Fibroblast of gingiva (primary cell): ENCODE measurements around the gene EPHB1.
"Not testable (repeated sequence)": the region's sequence is repeated elsewhere in the genome, so short reads cannot be mapped to it uniquely, and the experiment has no call there.

Experiments used
- DNase-seq: peaks from one replicate; pipeline ENCODE4 v3.0.0-alpha.2; 2011; ENCODE audit warnings: low read depth

The EPHB1 gene

GRCh38 chr3:135084976-135085375, 289.9 kb downstream of the EPHB1 start:
- no peak for DNase-seq

- DNase-seq, result no peak
Measured at GRCh38 chr3:135085652-135086436, 290.8 kb downstream of the EPHB1 start.

- no peak for DNase-seq
Measured at GRCh38 chr3:135087782-135088181, 292.7 kb downstream of the EPHB1 start.

GRCh38 chr3:135089451-135089850, 294.4 kb downstream of the EPHB1 start:
- DNase-seq, result no peak

- DNase-seq, result no peak
Measured at GRCh38 chr3:135090020-135090717, 295.1 kb downstream of the EPHB1 start.

GRCh38 chr3:135091946-135092345, 296.9 kb downstream of the EPHB1 start:
- no peak for DNase-seq

GRCh38 chr3:135093121-135093520, 298.1 kb downstream of the EPHB1 start:
- DNase-seq, result no peak

- DNase-seq, result no peak
Measured at GRCh38 chr3:135097276-135097946, 302.4 kb downstream of the EPHB1 start.

GRCh38 chr3:135099734-135100355, 304.8 kb downstream of the EPHB1 start:
- no peak for DNase-seq

- DNase-seq, result no peak
Measured at GRCh38 chr3:135100366-135100765, 305.3 kb downstream of the EPHB1 start.

GRCh38 chr3:135103917-135104316, 308.9 kb downstream of the EPHB1 start:
- no peak for DNase-seq

GRCh38 chr3:135106445-135106844, 311.4 kb downstream of the EPHB1 start:
- no peak for DNase-seq

GRCh38 chr3:135107043-135107442, 312.0 kb downstream of the EPHB1 start:
- DNase-seq, result no peak

- no peak for DNase-seq
Measured at GRCh38 chr3:135109681-135110080, 314.6 kb downstream of the EPHB1 start.

GRCh38 chr3:135114551-135114950, 319.5 kb downstream of the EPHB1 start:
- DNase-seq, result not testable (repeated sequence)

- no peak for DNase-seq
Measured at GRCh38 chr3:135117977-135118376, 322.9 kb downstream of the EPHB1 start.

GRCh38 chr3:135118792-135119191, 323.7 kb downstream of the EPHB1 start:
- DNase-seq, result no peak

- no peak for DNase-seq
Measured at GRCh38 chr3:135125171-135125801, 330.2 kb downstream of the EPHB1 start.

- DNase-seq, result no peak
Measured at GRCh38 chr3:135127946-135128470, 332.9 kb downstream of the EPHB1 start.

GRCh38 chr3:135128818-135129217, 333.8 kb downstream of the EPHB1 start:
- no peak for DNase-seq

GRCh38 chr3:135131290-135131689, 336.2 kb downstream of the EPHB1 start:
- DNase-seq, result no peak
